Skeletal muscle tissue (tissue), 4 donors: Measurements from ENCODE around the gene OR14A16. TPM values are rescaled to one million over a fixed set of nuclear protein-coding genes. Genes with fewer than 3 reads are reported as not detected.

Experiments
- H3K27ac ChIP-seq: one replicate; pipeline ENCODE4 v1.7.0; 2013; ENCODE audit warnings: mild to moderate bottlenecking, low read depth, low read length, inconsistent platforms
- H3K27me3 ChIP-seq, 3 donors: one replicate each; pipeline ENCODE4 v1.7.0; 2013; ENCODE audit warnings: low read length in 3 of 3; ENCODE audit not compliant: control insufficient read depth in 3 of 3, insufficient read depth in 3 of 3
- H3K36me3 ChIP-seq, 3 donors: one replicate each; pipeline ENCODE4 v1.7.0; 2013; ENCODE audit warnings: low read length in 3 of 3; ENCODE audit not compliant: control insufficient read depth in 3 of 3, insufficient read depth in 3 of 3
- H3K4me1 ChIP-seq, 3 donors: one replicate each; pipeline ENCODE4 v1.7.0; 2013; ENCODE audit warnings: low read length in 3 of 3, mild to moderate bottlenecking in 3 of 3; ENCODE audit not compliant: control insufficient read depth in 3 of 3, insufficient read depth in 3 of 3
- H3K4me3 ChIP-seq, 3 donors: one replicate each; pipeline ENCODE4 v1.7.0; 2013; ENCODE audit warnings: low read length in 3 of 3
- H3K9ac ChIP-seq, 3 donors: one replicate each; pipeline ENCODE4 v1.7.0; 2013; ENCODE audit warnings: low read length in 3 of 3, mild to moderate bottlenecking in 3 of 3, moderate library complexity in 2 of 3, low read depth in 1 of 3
- H3K9me3 ChIP-seq, 3 donors: one replicate each; pipeline ENCODE4 v1.7.0; 2013; ENCODE audit warnings: low read length in 3 of 3; ENCODE audit not compliant: control insufficient read depth in 3 of 3
- total RNA-seq: library from RNA; depleted of rRNA; stranded (reverse); fragments of >200 nt; gene quantifications from one replicate; pipeline ENCODE4 v1.2.3, GENCODE V29; 2014
- donor health status: Osteomylitis.

OR14A16 gene, protein sequence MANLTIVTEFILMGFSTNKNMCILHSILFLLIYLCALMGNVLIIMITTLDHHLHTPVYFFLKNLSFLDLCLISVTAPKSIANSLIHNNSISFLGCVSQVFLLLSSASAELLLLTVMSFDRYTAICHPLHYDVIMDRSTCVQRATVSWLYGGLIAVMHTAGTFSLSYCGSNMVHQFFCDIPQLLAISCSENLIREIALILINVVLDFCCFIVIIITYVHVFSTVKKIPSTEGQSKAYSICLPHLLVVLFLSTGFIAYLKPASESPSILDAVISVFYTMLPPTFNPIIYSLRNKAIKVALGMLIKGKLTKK
- not detected for total RNA-seq

DNA sequence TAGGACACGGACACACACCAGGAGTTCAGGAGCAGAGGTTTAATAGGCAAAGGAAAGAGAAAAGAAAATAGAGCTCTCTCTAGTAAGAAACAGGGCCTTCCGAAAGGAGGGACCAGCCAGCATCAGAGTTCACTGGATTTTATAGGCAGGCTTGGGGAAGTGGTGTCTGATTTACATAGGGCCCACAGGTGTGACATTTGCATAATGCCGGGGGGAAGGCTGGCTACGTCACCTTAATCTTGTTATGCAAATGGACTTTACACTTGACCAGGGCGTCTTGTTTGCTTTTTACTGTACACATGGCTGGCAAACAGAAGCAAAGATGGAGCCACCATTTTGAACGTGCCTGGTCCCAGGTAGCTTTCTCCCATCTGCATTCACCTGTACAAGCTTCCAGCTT, at the start of gene OR14A16:
Gene OR14A16 (minus strand): TSS at position 97 of the 400 bp plus-strand sequence. CDS start 8,390 bp downstream, outside the sequence.
- Histone ChIP-seq H3K4me3 (no peak within 1 kb of the TSS), H3K27ac (no peak within 1 kb of the TSS), H3K36me3 (no peaks in the 10 kb centered on the region), H3K27me3 (no peaks in the 10 kb centered on the region), H3K9me3 (no peaks in the 10 kb centered on the region), H3K9ac (no peak within 1 kb of the TSS), H3K4me1 (no peaks in the 10 kb centered on the region)

DNA sequence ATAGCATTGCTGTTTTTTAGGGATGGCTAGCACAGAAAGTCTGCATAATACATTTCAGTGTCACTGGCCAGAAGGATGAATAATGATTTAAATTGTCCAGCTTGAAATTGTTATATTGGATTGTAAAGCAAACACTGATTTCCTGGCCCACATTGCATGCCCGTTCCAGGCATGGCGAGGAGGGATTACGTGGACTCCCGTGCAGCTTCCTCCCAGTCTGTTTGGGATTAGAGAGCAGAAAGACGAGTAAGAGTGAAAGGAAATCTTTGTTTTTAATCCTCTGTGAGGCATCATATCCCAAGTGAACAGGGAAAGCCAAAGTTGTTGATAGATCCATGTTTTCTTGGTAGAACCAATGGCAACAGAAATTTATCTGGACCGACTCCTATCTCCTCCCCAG, 41.5 kb upstream of the OR14A16 start:
- Histone ChIP-seq H3K36me3 (no peaks in the 10 kb centered on the region), H3K27me3 (no peaks in the 10 kb centered on the region), H3K9me3 (no peaks in the 10 kb centered on the region), H3K27ac (no peak overlapping the region), H3K4me1 (no peaks in the 10 kb centered on the region), H3K4me3 (no peak overlapping the region), H3K9ac (no peak overlapping the region)

DNA sequence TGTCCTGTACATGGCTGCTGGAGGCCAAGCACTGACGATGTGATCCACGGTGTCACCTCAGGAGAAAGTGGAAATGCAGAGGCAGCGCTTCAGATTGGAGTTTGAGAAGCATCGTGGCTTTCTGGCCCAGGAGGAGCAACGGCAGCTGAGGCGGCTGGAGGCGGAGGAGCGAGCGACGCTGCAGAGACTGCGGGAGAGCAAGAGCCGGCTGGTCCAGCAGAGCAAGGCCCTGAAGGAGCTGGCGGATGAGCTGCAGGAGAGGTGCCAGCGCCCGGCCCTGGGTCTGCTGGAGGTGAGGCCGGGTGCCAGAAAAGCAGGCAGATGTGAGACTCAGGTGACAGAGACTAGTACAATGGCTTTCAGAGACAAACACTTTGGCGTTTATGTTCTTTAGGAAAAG, 40.7 kb upstream of the OR14A16 start:
- Histone ChIP-seq H3K27ac (no peak overlapping the region), H3K36me3 (no peaks in the 10 kb centered on the region), H3K9ac (no peak overlapping the region), H3K4me3 (no peak overlapping the region), H3K9me3 (no peaks in the 10 kb centered on the region), H3K27me3 (no peaks in the 10 kb centered on the region), H3K4me1 (no peaks in the 10 kb centered on the region)

DNA sequence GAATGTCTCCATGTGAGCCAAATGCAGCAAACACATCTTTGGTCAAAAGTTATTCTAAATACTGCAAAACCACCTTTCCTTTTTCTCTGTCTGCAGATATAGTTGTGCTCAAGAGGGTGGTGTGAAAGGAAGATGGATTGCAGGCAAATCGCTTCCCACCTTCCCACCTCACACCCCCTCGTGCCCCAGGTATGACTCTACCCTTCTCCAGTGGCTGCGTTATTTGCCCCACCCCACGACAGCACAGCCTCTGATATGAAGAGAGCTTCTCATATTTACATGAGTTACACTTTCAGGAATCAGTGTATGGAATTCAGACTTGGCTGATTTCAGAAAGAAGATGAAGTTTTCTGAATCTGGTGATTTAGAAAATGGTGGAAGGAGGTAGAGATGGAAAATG, 38.8 kb upstream of the OR14A16 start:
- H3K4me3 ChIP-seq: no peak overlapping the region
- H3K9ac ChIP-seq: no peak overlapping the region
- H3K4me1 ChIP-seq: no peaks in the 10 kb centered on the region
- peaks cover 4 to 6% (median 5%) of the 10 kb centered on the region in 3 donors for H3K27me3 ChIP-seq
- no peaks in the 10 kb centered on the region for H3K36me3 ChIP-seq
- no peak overlapping the region for H3K27ac ChIP-seq
- no peaks in the 10 kb centered on the region for H3K9me3 ChIP-seq

DNA sequence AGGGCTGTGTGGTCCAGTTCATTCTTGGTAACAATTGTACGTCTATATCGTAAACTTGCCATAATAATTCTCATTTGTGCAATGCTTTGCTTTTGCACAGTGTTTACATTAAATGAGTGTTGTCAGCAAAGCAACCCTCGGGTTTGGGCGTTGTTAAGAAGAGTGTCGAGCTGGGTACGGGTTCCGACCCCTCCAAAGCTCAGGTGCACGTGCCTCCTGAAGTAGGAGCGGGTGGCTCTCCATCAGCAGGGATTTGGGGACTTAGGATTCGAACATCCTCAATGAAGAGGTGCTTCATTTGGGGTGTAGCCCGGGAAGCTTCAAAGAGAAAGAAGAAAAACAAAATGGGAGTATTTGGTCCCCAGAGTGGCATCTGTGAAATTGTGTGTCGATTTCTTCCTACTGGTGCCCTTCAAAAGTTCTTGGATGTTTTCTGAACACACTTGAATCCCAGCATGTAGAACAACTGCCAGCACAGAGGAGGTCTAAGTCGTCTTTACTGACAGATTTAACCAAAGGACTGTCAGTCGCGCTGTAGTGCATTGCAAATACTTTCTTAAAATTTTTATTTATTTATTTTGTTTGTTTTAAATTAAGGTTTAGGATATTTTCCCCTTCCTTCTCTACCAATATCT, 34.2 kb upstream of the OR14A16 start:
- Histone ChIP-seq H3K9me3 (no peaks in the 10 kb centered on the region), H3K27ac (no peak overlapping the region), H3K4me1 (no peaks in the 10 kb centered on the region), H3K27me3 (peaks cover 6 to 14% (median 10%) of the 10 kb centered on the region in 3 donors), H3K36me3 (no peaks in the 10 kb centered on the region), H3K9ac (no peak overlapping the region), H3K4me3 (no peak overlapping the region)

DNA sequence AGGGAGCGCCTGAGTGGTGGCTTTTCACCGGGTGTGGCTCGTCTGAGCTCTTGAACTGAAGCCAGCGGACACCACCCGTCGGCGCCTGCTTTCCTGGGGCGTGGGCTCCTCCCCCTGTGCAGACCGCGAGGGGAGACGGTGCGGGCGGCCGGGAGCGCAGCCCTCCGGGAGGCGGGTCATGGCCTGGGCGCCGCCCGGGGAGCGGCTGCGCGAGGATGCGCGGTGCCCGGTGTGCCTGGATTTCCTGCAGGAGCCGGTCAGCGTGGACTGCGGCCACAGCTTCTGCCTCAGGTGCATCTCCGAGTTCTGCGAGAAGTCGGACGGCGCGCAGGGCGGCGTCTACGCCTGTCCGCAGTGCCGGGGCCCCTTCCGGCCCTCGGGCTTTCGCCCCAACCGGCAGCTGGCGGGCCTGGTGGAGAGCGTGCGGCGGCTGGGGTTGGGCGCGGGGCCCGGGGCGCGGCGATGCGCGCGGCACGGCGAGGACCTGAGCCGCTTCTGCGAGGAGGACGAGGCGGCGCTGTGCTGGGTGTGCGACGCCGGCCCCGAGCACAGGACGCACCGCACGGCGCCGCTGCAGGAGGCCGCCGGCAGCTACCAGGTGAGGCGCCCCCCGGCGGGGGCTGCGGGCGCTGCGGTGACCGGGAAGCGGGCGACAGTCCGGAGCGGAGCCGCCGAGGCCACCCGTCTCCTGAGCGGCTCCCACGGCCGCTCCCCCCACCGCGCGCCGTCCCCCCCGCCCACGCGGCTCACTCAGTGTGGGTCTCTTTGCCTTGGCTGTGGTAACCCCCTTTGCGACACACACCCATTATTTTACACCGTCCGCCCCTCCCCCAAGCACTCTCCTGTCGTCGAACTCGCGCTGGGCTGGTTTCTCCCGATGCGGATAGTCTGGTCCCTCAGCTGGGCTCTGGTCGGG, 33.4 kb upstream of the OR14A16 start, which contains the start of gene TRIM58:
Gene TRIM58 (plus strand): TSS at position 119 of the 916 bp plus-strand sequence. CDS start 60 bp downstream, at position 179.
- H3K27ac ChIP-seq: no peak within 1 kb of the TSS

DNA sequence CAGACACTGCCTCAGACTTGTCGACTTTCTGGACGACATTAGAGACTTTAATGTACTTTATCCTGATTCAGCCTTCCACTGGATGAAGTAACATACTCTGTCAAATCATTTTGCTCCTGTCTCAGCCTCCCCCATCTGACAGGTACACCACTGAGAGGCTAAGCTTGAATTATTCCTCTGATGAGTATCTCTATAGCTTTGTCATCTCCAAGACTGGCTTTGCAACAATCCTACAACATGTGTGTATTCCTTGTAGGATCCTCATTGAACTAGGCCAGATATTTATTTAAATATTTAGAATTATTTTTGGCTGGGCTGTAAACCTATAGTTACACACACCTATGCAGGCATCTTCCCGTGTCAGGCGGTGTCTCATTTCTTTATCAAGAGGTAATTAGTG, 32.0 kb upstream of the OR14A16 start:
- H3K27ac ChIP-seq: no peak overlapping the region
- H3K4me1 ChIP-seq: no peaks in the 10 kb centered on the region
- no peaks in the 10 kb centered on the region for H3K9me3 ChIP-seq
- H3K4me3 ChIP-seq: no peak overlapping the region
- H3K36me3 ChIP-seq: no peaks in the 10 kb centered on the region
- peaks cover 6 to 14% (median 10%) of the 10 kb centered on the region in 3 donors for H3K27me3 ChIP-seq
- H3K9ac ChIP-seq: no peak overlapping the region

More for the DNA sequence above, 33.4 kb upstream of the OR14A16 start, which contains the start of gene TRIM58:
- Histone ChIP-seq H3K9me3 (no peaks in the 10 kb centered on the region), H3K27me3 (peaks cover 6 to 14% (median 10%) of the 10 kb centered on the region in 3 donors), H3K4me1 (no peaks in the 10 kb centered on the region), H3K9ac (no peak within 1 kb of the TSS), H3K4me3 (no peak within 1 kb of the TSS), H3K36me3 (no peaks in the 10 kb centered on the region)

DNA sequence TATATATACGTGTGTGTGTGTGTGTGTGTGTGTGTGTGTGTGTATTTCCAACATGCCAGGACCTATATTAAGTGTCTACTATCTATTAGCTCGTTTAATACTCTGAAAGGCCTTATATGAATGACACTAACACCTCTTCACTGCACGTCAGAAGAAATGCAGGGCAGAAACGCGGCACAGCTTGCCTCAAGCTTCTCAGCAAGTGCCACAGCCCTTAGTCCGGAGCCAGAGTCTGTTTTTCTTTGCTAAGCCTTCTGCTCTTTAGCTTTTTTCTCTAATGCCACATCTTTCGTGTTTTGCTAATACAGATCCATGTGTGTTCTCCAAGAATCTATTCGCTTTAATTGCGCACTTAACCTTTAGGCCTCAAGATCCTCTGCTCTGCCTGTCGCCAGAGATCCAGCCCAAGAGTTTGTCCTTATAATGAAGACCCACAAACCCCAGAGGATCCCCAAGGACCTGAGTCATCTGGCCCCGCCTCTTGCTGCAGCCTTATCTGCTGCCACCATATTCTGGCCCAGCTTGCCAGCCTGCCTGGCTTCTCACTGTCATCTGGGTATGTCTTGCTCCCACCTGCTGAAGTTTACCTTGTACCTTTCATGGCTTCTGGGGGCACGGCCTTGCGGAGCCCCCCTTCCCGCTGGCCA, 31.1 kb upstream of the OR14A16 start:
- no peaks in the 10 kb centered on the region for H3K9me3 ChIP-seq
- H3K36me3 ChIP-seq: no peaks in the 10 kb centered on the region
- H3K4me1 ChIP-seq: no peaks in the 10 kb centered on the region
- H3K4me3 ChIP-seq: no peak overlapping the region
- H3K9ac ChIP-seq: no peak overlapping the region
- H3K27me3 ChIP-seq: peaks cover 6 to 14% (median 10%) of the 10 kb centered on the region in 3 donors
- no peak overlapping the region for H3K27ac ChIP-seq

DNA sequence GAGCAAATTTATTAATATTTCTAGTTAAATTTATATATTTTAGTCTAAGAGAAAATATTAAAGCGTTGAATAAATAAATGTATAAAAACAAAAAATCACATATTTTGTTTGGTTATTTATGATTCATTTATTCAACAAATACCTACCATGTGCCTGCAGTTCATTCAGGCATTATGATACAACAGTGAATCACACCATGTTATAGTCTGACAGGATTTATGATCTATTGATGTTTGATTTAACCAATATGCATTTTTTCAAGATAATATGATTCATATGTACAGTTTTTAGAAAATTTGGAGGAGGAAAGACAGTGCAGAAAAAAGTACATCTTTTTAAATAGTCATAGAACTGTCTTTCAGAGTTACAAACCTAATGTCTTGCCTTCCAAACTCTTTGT, 25.7 kb upstream of the OR14A16 start:
- Histone ChIP-seq H3K4me1 (no peaks in the 10 kb centered on the region), H3K9me3 (no peaks in the 10 kb centered on the region), H3K36me3 (no peaks in the 10 kb centered on the region), H3K9ac (no peak overlapping the region), H3K27ac (no peak overlapping the region), H3K27me3 (no peaks in the 10 kb centered on the region), H3K4me3 (no peak overlapping the region)
